OCI-LY1 (cell line): ENCODE data around the gene ZNF138.

ENCODE experiments used
- CTCF ChIP-seq: fragments of 200-600 bp; sonication (generic), shearing (Covaris generic); IDR thresholded peaks from 2 replicates; pipeline ENCODE4 v1.5.1; 2017; ENCODE audit warnings: mild to moderate bottlenecking, antibody characterized with exemption, low read length, moderate library complexity, mixed read lengths
- EZH2 ChIP-seq: fragments of 200-600 bp; sonication (generic), shearing (Covaris generic); IDR thresholded peaks from 2 replicates; pipeline ENCODE4 v1.8.0; 2017; ENCODE audit warnings: borderline replicate concordance, mixed run types, mild to moderate bottlenecking, antibody characterized with exemption, low read length, moderate library complexity, mixed read lengths

DNA sequence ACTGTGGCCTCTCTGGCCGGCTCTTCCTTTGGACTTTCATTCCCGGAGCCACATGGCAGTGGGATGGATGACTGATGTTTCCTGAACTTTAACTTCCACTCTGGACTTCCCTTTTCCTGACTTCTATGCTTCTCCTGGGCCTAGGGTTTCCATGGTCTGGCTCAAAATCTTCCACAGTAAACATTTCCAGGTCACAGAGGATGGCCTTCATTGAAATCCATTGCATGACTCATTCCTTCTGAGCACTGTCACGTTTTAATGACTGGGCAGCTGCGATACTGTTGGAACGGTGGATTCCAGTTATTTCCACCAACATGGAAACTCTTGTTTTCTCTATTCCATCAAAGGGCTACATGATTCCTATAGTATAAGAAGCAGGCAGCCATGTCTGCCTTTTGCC, 84.5 kb downstream of the ZNF138 start:
- TF ChIP-seq EZH2 (no peak), CTCF (no peak)
